Endodermal cell (in vitro differentiated cells): Measurements from ENCODE around the gene NAPA. TPM values are rescaled to one million over a fixed set of nuclear protein-coding genes. Genes with fewer than 3 reads are reported as not detected.

ENCODE experiments used
- DNase-seq: peaks from one replicate; pipeline ENCODE4 v3.0.0-alpha.2; 2017
- H3K27ac ChIP-seq: 2 replicates; pipeline ENCODE4 v1.5.1; 2013; ENCODE audit warnings: mild to moderate bottlenecking, low read depth, low read length, moderate library complexity
- H3K27me3 ChIP-seq: 2 replicates; pipeline ENCODE4 v1.6.1; 2013; ENCODE audit warnings: mild to moderate bottlenecking, low read length, moderate library complexity; ENCODE audit not compliant: insufficient read depth, control insufficient read depth, poor library complexity, severe bottlenecking
- H3K36me3 ChIP-seq: 2 replicates; pipeline ENCODE4 v1.7.0; 2013; ENCODE audit warnings: mild to moderate bottlenecking, low read length, moderate library complexity; ENCODE audit not compliant: control insufficient read depth, insufficient read depth
- H3K4me1 ChIP-seq: one replicate; pipeline ENCODE4 v1.7.0; 2013; ENCODE audit warnings: low read length; ENCODE audit not compliant: control insufficient read depth, insufficient read depth
- H3K4me3 ChIP-seq: 2 replicates; pipeline ENCODE4 v1.5.1; 2013; ENCODE audit warnings: mild to moderate bottlenecking, low read length, moderate library complexity
- H3K9ac ChIP-seq: 2 replicates; pipeline ENCODE4 v1.6.1; 2013; ENCODE audit warnings: mild to moderate bottlenecking, low read length, moderate library complexity; ENCODE audit not compliant: poor library complexity, severe bottlenecking; ENCODE audit errors: extremely low read depth
- H3K9me3 ChIP-seq: 2 replicates; pipeline ENCODE4 v1.6.1; 2013; ENCODE audit warnings: mild to moderate bottlenecking, low read length, moderate library complexity; ENCODE audit not compliant: control insufficient read depth
- H3K27ac Mint-ChIP-seq: 2 replicates; pipeline ENCODE4 v1.8.0; 2020; ENCODE audit warnings: mixed read lengths
- H3K27me3 Mint-ChIP-seq: 2 replicates; pipeline ENCODE4 v1.8.0; 2021; ENCODE audit warnings: mild to moderate bottlenecking, mixed read lengths; ENCODE audit not compliant: insufficient read depth
- H3K36me3 Mint-ChIP-seq: 2 replicates; pipeline ENCODE4 v1.8.0; 2020; ENCODE audit warnings: low read depth, mixed read lengths
- H3K4me1 Mint-ChIP-seq: 2 replicates; pipeline ENCODE4 v1.8.0; 2020; ENCODE audit warnings: mixed read lengths
- H3K4me3 Mint-ChIP-seq: 2 replicates; pipeline ENCODE4 v1.8.0; 2020; ENCODE audit warnings: mild to moderate bottlenecking, moderate library complexity, mixed read lengths
- H3K9me3 Mint-ChIP-seq: 2 replicates; pipeline ENCODE4 v1.8.0; 2020; ENCODE audit warnings: mild to moderate bottlenecking, mixed read lengths
- CTCF ChIP-seq: fragments of 200-600 bp; sonication (generic); conservative IDR thresholded peaks from 2 replicates; pipeline ENCODE4 v1.5.0; 2021; ENCODE audit warnings: antibody characterized with exemption, mild to moderate bottlenecking
- WGBS, 2 experiments: methylation state at CpG; one replicate each; pipeline versions ENCODE4 v1.1.5 to v1.1.7; 2013; ENCODE audit warnings: missing lambda C conversion rate in 2 of 2, mixed read lengths in 1 of 2; ENCODE audit not compliant: insufficient coverage in 1 of 2, insufficient read length in 1 of 2; 5-methylcytosine and 5-hydroxymethylcytosine counted together
- total RNA-seq, 2 donors: library from RNA; stranded (reverse); fragmentation: NEBNext Ultra II Directional in 1 of 2; extraction: Animal tissue kit (Norgen Biotek cat#: 25700) in 1 of 2; gene quantifications; 2 replicates in 1 of 2; 3 replicates in 1 of 2; pipeline ENCODE4 v1.2.1, GENCODE V29; 2021

The NAPA gene
- total RNA-seq, 2 donors from 2014 or later = 66.0 to 73.9 TPM

DNA sequence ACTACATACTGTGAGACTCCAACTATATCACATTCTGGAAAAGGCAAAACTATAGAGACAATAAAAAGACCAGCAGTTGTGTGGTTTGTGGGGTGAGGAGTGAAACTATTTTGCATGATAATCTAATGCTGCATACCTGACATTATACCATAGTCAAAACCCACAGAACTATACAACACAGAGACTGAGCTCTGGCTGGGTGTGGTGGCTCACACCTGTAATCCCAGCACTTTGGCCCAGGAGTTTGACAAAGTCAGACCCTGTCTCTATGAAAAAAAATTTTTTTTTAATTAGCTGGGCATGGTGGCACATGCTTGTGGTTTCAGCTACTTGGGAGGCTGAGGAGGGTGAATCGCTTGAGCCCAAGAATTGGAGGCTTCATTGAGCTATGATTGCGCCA, 46.1 kb upstream of the NAPA start:
- Histone ChIP-seq H3K36me3 (no peaks in the 10 kb centered on the region), H3K4me3 (no peak overlapping the region), H3K9ac (no peak overlapping the region), H3K27ac (no peak overlapping the region), H3K27me3 (no peaks in the 10 kb centered on the region), H3K9me3 (no peaks in the 10 kb centered on the region), H3K4me1 (no peaks in the 10 kb centered on the region)
- H3K27me3 Mint-ChIP-seq = no peaks in the 10 kb centered on the region
- no peaks in the 10 kb centered on the region for H3K36me3 Mint-ChIP-seq
- peaks cover 6% of the 10 kb centered on the region for H3K4me1 Mint-ChIP-seq
- H3K9me3 Mint-ChIP-seq = no peaks in the 10 kb centered on the region
- no peak overlapping the region for H3K4me3 Mint-ChIP-seq
- no peak for DNase-seq
- no peak for TF ChIP-seq CTCF
- WGBS, 2 experiments = 84 to 100% methylated on average over 1 of the region's 2 CpGs
- H3K27ac Mint-ChIP-seq = no peak overlapping the region

GRCh38 chr19:47550129-47550528, 35.3 kb upstream of the NAPA start:
- Mint-ChIP-seq H3K9me3 (no peaks in the 10 kb centered on the region), H3K4me3 (no peak overlapping the region), H3K27ac (no peak overlapping the region), H3K4me1 (peaks cover 9% of the 10 kb centered on the region), H3K36me3 (no peaks in the 10 kb centered on the region), H3K27me3 (no peaks in the 10 kb centered on the region)
- H3K36me3 ChIP-seq = no peaks in the 10 kb centered on the region
- DNase-seq = no peak
- TF ChIP-seq CTCF = no peak
- WGBS, 2 experiments = 95 to 100% methylated on average over 4 of the region's 4 CpGs
- no peak overlapping the region for H3K27ac ChIP-seq
- no peak overlapping the region for H3K9ac ChIP-seq
- H3K4me3 ChIP-seq = no peak overlapping the region
- no peaks in the 10 kb centered on the region for H3K4me1 ChIP-seq
- H3K9me3 ChIP-seq = no peaks in the 10 kb centered on the region
- H3K27me3 ChIP-seq = no peaks in the 10 kb centered on the region

GRCh38 chr19:47549261-47549862, 34.5 kb upstream of the NAPA start:
- Mint-ChIP-seq H3K4me1 (peaks cover 9% of the 10 kb centered on the region), H3K27me3 (peaks cover under 1% of the 10 kb centered on the region), H3K27ac (no peak overlapping the region), H3K36me3 (no peaks in the 10 kb centered on the region), H3K9me3 (no peaks in the 10 kb centered on the region), H3K4me3 (no peak overlapping the region)
- Histone ChIP-seq H3K27ac (no peak overlapping the region), H3K9ac (no peak overlapping the region), H3K36me3 (no peaks in the 10 kb centered on the region), H3K4me1 (no peaks in the 10 kb centered on the region), H3K27me3 (no peaks in the 10 kb centered on the region), H3K9me3 (no peaks in the 10 kb centered on the region), H3K4me3 (no peak overlapping the region)
- DNase-seq = no peak
- 93 to 96% methylated on average over 12 to 13 of the region's 13 CpGs for WGBS, 2 experiments
- no peak for TF ChIP-seq CTCF
